H54 (cell line): ENCODE results near the gene CDC27.
"Not testable (repeated sequence)": the region's sequence is repeated elsewhere in the genome, so short reads cannot be mapped to it uniquely, and the experiment has no call there.

Experiments used
- DNase-seq: peaks from one replicate; pipeline ENCODE4 v3.0.0; 2011; ENCODE audit warnings: low spot score, mixed read lengths; ENCODE audit not compliant: insufficient read length
- FAIRE-seq: peaks from 3 replicates; lab custom pipeline; 2011; peaks lifted over from hg19 to GRCh38; lab: Jason Lieb, UNC
- POLR2A ChIP-seq: IDR thresholded peaks from 2 replicates; pipeline ENCODE4 v1.6.1; 2011; ENCODE audit warnings: low read depth, mild to moderate bottlenecking, low read length

Gene CDC27

DNA sequence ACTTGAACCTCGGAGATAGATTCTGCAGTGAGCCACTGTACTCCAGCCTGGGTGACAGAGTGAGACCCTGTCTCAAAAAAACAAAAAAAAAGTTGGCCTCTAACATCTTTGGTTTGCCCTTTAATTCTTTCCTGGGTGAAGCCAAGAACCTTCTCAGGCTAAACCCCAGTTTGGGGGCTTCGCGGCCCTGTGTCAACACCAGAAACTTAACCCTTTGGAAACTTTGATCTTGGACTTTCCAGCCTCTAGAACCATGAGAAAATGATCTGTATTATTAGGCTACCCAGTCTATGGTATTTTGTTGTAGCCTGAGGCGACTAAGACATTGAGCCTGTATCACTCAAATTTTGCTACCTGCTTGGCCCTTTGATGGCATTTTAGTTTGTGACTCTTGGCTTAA, 86.2 kb downstream of the CDC27 start:
- DNase-seq, result no peak
- no peak for FAIRE-seq
- TF ChIP-seq POLR2A, result no peak

GRCh38 chr17:47099987-47100711, 88.9 kb downstream of the CDC27 start:
- TF ChIP-seq POLR2A, result peak; percentile 60
- DNase-seq (peak; percentile 76), FAIRE-seq (peak; percentile 80)

- FAIRE-seq (no peak), DNase-seq (no peak)
- TF ChIP-seq POLR2A, result no peak
Observed at GRCh38 chr17:47099451-47099986, 89.6 kb downstream of the CDC27 start.

DNA sequence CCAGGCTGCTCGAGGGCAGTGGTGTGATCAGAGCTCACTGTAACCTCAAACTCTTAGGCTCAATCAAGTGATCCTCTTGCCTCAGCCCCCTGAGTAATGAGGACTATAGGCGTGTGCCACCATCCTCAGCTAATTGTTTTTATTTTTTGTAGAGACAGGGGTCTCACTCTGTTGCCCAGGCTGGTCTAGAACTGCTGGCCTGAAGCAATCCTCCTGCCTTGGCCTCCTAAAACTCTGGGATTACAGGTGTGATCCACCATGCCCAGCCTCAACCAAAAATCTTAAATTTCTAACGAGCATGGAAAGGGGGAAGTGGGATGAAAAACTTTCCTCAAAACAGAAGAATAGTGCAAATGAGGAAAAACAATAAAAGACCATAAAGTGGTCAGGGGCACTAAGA, 92.8 kb downstream of the CDC27 start:
- DNase-seq (no peak), FAIRE-seq (no peak)
- no peak for TF ChIP-seq POLR2A

DNA sequence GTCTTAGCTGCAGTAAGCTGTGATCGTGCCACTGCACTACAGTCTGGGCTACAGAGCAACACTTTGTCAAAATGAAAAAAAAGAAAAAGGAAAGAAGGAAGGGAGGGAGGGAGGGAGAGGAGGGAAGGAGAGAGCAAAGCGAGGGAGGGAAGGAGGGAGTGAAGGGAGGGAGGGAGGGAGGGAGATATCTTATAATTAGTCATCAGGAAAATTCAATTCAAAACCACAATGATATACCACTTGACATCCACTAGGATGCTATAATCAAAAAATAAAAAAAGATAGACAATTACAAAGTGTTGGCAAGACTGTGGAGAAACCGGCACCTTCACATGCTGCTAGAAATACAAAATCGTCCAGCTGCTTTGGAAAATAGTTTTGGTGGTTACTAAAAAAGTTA, 93.8 kb downstream of the CDC27 start:
- TF ChIP-seq POLR2A, result no peak
- no peak for FAIRE-seq
- DNase-seq, result no peak

GRCh38 chr17:47087093-47087492, 102.0 kb downstream of the CDC27 start:
- no peak for TF ChIP-seq POLR2A
- FAIRE-seq, result peak; percentile 85
- no peak for DNase-seq

- DNase-seq (no peak), FAIRE-seq (peak; percentile 61)
- TF ChIP-seq POLR2A, result no peak
Observed at GRCh38 chr17:47085736-47086135, 103.4 kb downstream of the CDC27 start.

GRCh38 chr17:47078801-47079200, 110.3 kb downstream of the CDC27 start:
- FAIRE-seq (no peak), DNase-seq (no peak)
- no peak for TF ChIP-seq POLR2A

DNA sequence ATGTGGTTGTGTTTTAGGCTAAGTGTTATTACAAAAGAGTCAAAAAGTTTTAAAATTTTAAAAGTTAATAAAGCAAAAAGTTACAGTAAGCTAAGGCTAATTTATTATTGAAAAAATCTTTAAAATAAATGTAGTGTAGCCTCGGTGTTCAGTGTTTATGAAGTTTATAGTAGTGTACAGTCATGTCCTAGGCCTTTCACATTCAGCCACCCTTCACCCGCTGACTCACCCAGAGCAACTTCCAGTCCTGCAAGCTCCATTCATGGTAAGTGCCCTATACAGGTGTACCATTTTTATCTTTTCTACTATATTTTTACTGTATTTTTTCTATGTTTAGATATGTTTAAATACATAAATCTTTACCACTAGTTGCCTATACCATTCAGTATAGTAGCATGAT, 111.5 kb downstream of the CDC27 start:
- peak; percentile 30 for DNase-seq
- peak; percentile 75 for FAIRE-seq
- no peak for TF ChIP-seq POLR2A

GRCh38 chr17:47076171-47076570, 112.9 kb downstream of the CDC27 start:
- TF ChIP-seq POLR2A, result no peak
- FAIRE-seq (no peak), DNase-seq (no peak)

DNA sequence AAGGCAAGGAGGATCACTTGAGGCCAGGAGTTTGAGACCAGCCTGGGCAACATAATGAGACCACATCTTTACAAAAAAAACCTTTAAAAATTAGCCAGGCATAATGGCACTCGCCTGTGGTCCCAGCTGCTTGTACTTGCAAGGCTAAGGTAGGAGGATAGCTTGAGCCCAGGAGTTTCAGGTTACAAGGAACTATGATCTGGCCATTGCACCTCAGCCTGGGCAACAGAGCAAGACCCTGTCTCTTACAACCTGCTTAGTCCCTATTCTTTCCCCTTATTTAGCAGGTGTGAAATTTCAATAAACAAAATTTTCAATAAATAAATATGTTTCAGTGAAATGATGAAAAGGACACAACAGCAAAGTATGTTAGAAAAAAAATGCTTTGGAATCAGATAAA, 114.7 kb downstream of the CDC27 start:
- not testable (repeated sequence) for FAIRE-seq, DNase-seq

DNA sequence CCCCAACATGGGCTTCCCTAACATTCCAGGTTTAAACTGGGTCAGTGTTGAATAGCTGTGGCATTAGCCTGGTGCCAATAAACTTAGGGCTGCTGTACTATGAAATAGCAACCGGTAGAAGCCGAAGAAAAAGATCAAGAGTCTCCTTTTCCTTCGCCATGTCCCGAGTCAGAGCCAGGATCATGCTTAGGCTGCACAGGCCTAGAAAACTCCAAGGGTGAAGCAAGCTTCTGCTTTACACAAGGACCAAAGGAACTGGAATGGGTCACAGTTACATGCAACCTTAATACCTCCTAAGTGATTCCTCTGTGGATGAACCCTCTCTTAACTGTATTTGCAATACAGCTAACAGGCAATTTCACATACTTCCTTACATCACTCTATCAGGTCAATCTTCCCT, 115.5 kb downstream of the CDC27 start:
- FAIRE-seq, DNase-seq: not testable (repeated sequence)

GRCh38 chr17:47072886-47073285, 116.2 kb downstream of the CDC27 start:
- no peak for TF ChIP-seq POLR2A
- DNase-seq (no peak), FAIRE-seq (no peak)

DNA sequence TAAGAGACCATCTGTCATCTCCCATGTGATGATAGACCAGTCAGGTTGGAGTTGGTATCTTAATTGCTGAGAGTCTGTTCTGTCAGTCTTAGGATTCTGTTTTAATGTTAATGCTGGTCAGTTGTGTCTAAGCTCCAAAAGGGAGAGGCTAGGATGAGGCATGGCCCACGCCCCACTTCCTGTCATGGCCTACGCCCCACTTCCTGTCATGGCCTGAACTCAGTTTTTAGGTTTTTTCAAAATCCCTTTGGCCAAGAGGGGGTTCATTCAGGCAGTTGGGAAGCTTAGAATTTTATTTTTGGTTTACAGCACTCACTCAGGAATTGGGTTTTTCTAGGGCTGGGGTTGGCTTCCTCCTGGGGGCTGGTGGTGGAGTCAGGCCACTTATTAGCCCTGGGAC, 117.9 kb downstream of the CDC27 start:
- not testable (repeated sequence) for FAIRE-seq, DNase-seq

GRCh38 chr17:47070266-47070665, 118.8 kb downstream of the CDC27 start:
- FAIRE-seq, result peak; percentile 72
- peak; percentile 23 for DNase-seq
